ENCODE results near the gene KBTBD6. TPM values are rescaled to one million over a fixed set of nuclear protein-coding genes. Genes with fewer than 3 reads are reported as not detected.
A peak's percentile ranks its signal among the peaks of the same experiment; 100 is the strongest.
"Not testable (repeated sequence)": the region's sequence is repeated elsewhere in the genome, so short reads cannot be mapped to it uniquely, and the experiment has no call there.

KBTBD6 gene
- total RNA-seq, 1 experiment from 2014 or later, result 3.5 TPM

GRCh38 chr13:41139296-41139966 is 6.8 kb upstream of the KBTBD6 start:
- in situ Hi-C loops (cut with HindIII; ENCODE audit: low pct_unique_long_range_greater_than_20kb, low sequenced_read_pairs), result no loop called here
- no peak for DNase-seq (ENCODE audit: low read depth)

GRCh38 chr13:41137951-41138350 is 5.3 kb upstream of the KBTBD6 start:
- peak; percentile 65 for DNase-seq (ENCODE audit: low read depth)
- in situ Hi-C loops (cut with HindIII; ENCODE audit: low pct_unique_long_range_greater_than_20kb, low sequenced_read_pairs), result no loop called here

GRCh38 chr13:41137241-41137640 is 4.6 kb upstream of the KBTBD6 start:
- no peak for DNase-seq (ENCODE audit: low read depth)

GRCh38 chr13:41136396-41137031 is 3.9 kb upstream of the KBTBD6 start:
- in situ Hi-C loops (cut with HindIII; ENCODE audit: low pct_unique_long_range_greater_than_20kb, low sequenced_read_pairs), result no loop called here
- no peak for DNase-seq (ENCODE audit: low read depth)

More at GRCh38 chr13:41137241-41137640, 4.6 kb upstream of the KBTBD6 start:
- in situ Hi-C loops (cut with HindIII; ENCODE audit: low pct_unique_long_range_greater_than_20kb, low sequenced_read_pairs), result no loop called here

GRCh38 chr13:41133951-41134350 is 1.3 kb upstream of the KBTBD6 start:
- no peak for DNase-seq (ENCODE audit: low read depth)

DNA sequence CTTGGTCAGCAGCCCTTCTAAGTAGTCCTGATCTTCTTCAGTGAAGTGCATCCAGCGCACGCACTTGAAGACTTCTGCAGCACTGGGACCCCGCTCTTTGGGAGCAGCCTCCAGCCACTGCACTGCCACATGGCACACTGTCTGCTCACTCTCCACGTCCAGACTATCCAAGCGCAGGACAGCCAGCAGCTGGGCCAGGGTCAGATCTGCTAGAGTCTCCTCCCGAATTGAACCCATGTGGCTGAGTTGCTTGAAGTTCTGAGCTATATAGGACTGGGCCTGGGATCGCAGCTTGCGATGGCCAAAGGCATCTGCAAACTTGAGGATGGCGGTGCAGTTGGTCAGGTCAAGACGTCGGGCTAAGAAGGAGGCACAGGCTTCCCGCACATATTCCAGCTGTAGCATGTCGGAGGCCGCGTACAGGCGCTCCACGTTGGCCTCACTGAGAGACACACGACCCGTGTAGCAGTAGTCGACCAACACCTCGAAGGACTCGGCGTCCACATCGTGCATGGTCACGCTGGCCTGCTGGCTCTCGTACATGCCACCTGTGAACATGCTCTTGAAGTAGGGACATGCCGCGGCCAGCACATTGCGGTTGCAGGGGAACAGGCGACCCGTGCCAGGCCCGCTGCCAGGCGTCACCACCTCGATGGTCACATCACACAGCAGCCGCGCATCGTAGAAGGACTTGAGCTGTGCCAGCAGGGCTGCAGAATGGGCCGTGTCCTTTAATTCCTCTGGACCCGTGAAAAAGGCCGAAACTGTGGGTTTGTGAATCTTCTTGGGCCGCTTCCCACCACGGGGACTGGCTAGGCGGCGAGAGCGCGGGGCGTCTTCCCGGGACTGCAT is 716 bp downstream of the KBTBD6 start:
- in situ Hi-C loops (cut with HindIII; ENCODE audit: low pct_unique_long_range_greater_than_20kb, low sequenced_read_pairs); DNase-seq (ENCODE audit: low read depth): not testable (repeated sequence)

More at GRCh38 chr13:41133951-41134350, 1.3 kb upstream of the KBTBD6 start:
- in situ Hi-C loops (cut with HindIII; ENCODE audit: low pct_unique_long_range_greater_than_20kb, low sequenced_read_pairs), result no loop called here

GRCh38 chr13:41131189-41131588 is 1.4 kb downstream of the KBTBD6 start:
- in situ Hi-C loops (cut with HindIII; ENCODE audit: low pct_unique_long_range_greater_than_20kb, low sequenced_read_pairs); DNase-seq (ENCODE audit: low read depth): not testable (repeated sequence)

DNA sequence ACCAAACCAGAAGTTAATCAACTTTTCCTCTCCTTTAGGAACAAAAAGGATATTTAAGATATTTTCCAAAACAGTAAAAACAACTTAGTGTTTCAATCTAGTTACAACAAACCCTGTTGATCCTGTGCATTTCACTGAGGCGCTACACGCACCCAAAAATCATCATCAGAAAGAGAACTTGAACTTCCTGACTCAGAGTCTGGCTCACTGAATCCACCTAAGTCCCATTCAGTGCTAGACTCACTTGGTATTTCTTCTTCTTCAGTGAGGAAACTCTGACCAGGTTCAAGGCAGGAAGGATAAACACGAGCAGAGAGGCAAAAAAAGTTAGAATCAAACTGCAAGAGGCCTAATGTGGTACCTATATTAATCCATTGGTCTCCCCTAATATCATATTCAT is 2.2 kb downstream of the KBTBD6 start:
- in situ Hi-C loops (cut with HindIII; ENCODE audit: low pct_unique_long_range_greater_than_20kb, low sequenced_read_pairs), result no loop called here
- no peak for DNase-seq (ENCODE audit: low read depth)

GRCh38 chr13:41127701-41128100 is 4.9 kb downstream of the KBTBD6 start:
- no peak for DNase-seq (ENCODE audit: low read depth)
- in situ Hi-C loops (cut with HindIII; ENCODE audit: low pct_unique_long_range_greater_than_20kb, low sequenced_read_pairs), result no loop called here

GRCh38 chr13:41122838-41123237 is 9.8 kb downstream of the KBTBD6 start:
- in situ Hi-C loops (cut with HindIII; ENCODE audit: low pct_unique_long_range_greater_than_20kb, low sequenced_read_pairs), result no loop called here
- DNase-seq (ENCODE audit: low read depth), result no peak

DNA sequence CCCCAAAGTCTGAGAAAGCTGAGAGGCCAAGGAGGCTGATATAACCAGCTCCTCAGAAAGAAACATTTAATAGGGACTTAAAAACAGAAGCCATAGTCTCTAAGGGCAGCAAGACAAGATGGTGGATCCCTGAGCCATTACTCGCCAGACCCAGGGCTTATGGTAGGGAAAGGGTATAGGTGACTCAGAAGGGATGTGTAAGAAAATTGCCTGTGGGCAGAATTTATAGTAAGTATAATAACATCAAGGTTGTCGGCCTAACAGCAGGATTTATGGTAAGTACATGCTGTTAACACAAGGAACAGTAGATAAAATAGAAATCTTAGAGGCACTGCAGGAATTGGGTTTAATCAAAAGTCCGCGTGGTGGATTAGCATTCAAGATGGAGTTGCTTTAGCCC is 14.7 kb downstream of the KBTBD6 start:
- no peak for DNase-seq (ENCODE audit: low read depth)
- in situ Hi-C loops (cut with HindIII; ENCODE audit: low pct_unique_long_range_greater_than_20kb, low sequenced_read_pairs), result no loop called here

- no peak for DNase-seq (ENCODE audit: low read depth)
Observed at GRCh38 chr13:41111454-41111853, 21.1 kb downstream of the KBTBD6 start.

GRCh38 chr13:41107584-41108014 is 25.0 kb downstream of the KBTBD6 start:
- no peak for DNase-seq (ENCODE audit: low read depth)

More at GRCh38 chr13:41111454-41111853, 21.1 kb downstream of the KBTBD6 start:
- in situ Hi-C loops (cut with HindIII; ENCODE audit: low pct_unique_long_range_greater_than_20kb, low sequenced_read_pairs), result no loop called here

GRCh38 chr13:41107104-41107571 is 25.5 kb downstream of the KBTBD6 start:
- DNase-seq (ENCODE audit: low read depth), result no peak
- in situ Hi-C loops (cut with HindIII; ENCODE audit: low pct_unique_long_range_greater_than_20kb, low sequenced_read_pairs), result no loop called here

More at GRCh38 chr13:41107584-41108014, 25.0 kb downstream of the KBTBD6 start:
- in situ Hi-C loops (cut with HindIII; ENCODE audit: low pct_unique_long_range_greater_than_20kb, low sequenced_read_pairs), result no loop called here

DNA sequence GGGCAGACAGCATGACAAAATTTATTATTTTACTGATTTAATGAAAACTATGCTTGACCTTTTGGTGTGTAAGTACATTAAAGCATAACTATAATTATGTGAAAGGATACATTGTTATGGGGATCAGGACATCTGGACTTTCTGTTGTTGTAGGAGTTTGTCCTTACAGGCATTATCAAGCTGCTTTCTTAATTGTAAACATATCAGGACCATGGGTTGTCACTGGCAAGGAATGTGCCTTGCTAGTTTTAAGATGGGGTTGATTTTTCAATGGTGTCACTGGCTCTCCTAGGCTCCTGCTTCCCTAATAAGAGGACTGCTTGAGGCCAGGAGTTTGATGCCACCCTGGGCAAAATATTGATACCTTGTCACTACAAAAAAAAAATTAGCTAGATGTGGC is 32.6 kb downstream of the KBTBD6 start:
- no peak for DNase-seq (ENCODE audit: low read depth)
- in situ Hi-C loops (cut with HindIII; ENCODE audit: low pct_unique_long_range_greater_than_20kb, low sequenced_read_pairs), result no loop called here

DNA sequence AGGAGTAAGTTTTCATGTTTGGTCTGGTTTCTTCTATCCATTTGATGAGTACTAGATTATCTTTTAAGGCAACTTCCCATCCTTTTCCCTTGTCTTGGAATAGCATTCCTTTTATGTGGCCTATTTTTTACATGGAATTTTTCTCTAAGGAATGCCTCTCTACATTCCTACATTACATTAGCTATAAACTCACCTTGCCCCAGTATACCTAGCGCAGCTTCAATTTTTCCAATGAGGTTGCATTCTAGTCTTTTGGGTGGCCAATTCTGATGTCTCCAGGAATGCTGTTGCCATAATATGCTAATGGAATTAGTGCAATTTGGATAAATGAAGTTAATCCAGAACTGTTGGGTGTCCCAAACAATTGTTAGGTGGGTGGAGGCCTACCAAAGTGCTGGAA is 33.8 kb downstream of the KBTBD6 start:
- in situ Hi-C loops (cut with HindIII; ENCODE audit: low pct_unique_long_range_greater_than_20kb, low sequenced_read_pairs), result no loop called here
- no peak for DNase-seq (ENCODE audit: low read depth)

DNA sequence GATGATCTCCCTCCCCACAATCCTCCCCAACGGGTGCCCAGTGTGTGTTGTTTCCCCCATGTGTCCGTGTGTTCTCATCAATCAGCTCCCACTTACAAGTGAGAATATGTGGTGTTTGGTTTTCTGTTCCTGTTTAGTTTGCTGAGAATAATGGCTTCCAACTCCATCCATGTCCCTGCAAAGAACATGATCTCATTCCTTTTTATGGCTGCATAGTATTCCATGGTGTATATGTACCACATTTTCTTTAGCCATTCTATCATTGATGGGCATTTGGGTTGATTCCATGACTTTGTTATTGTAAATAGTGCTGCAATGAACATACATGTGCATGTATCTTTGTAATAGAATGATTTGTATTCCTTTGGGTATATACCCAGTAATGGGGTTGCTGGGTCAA is 36.9 kb downstream of the KBTBD6 start:
- in situ Hi-C loops (cut with HindIII; ENCODE audit: low pct_unique_long_range_greater_than_20kb, low sequenced_read_pairs); DNase-seq (ENCODE audit: low read depth): not testable (repeated sequence)

DNA sequence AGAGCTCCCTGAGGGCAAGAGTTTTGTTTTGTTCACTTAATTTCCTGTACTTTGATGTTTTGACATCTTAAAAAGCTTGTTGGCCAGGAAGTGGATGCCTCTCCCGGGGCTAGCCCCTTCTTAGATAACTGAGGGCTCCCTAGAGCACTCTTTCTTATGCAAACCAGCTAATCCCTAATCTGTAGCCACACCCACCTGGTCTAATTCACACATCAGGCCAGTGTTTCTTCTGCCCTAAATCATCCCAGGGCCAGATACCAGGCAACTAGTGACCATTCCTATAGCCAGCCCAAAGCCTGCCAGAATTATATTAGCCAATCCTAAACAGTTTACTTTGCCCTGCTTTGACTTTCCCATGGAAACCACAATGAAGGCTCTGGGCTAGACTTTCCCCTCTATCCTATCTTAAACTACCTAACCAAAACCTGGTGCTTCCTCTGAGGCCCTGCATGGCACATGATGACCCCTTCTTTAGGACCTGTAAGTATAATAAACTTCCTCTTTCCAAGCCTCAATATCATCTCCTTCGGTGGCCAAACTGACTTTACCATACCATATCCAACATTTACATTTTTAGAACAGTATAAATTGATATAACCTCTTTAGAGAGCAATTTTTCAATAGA is 46.5 kb downstream of the KBTBD6 start:
- DNase-seq (ENCODE audit: low read depth), result no peak
- in situ Hi-C loops (cut with HindIII; ENCODE audit: low pct_unique_long_range_greater_than_20kb, low sequenced_read_pairs), result no loop called here

Measured in Caki2 (cell line).